B cell (primary cell): ENCODE data around the gene GPC5.

ENCODE experiments used
- EZH2 ChIP-seq: IDR thresholded peaks from 2 replicates; pipeline ENCODE4 v1.6.1; 2012; ENCODE audit warnings: borderline replicate concordance, low read depth, mild to moderate bottlenecking, moderate library complexity, low read length; ENCODE audit not compliant: insufficient read depth, poor library complexity, severe bottlenecking
- TF ChIP-seq, protein P1 (sequence below): fragments of 200-600 bp; IDR thresholded peaks from one replicate; pipeline ENCODE4 v1.8.0; 2022; ENCODE audit warnings: antibody characterized with exemption, mild to moderate bottlenecking

DNA sequence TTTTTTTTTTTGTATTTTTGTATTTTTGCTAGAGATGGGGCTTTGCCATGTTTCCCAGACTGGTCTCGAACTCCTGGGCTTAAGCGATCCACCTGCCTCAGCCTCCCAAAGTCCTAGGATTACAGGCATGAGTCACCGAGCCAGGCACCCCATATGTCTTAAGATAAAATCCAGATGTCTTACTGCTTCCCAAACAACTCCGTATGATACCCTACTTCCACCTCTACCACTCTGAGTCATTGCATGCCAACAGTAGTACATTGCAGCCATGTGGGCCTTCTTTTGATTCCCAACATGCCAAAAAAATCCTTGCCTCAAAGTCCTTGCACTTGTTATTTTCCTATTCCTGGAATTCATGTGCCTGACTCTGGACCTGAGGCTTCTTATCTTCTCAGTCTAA lies 799.2 kb downstream of the GPC5 start:
- TF ChIP-seq EZH2: no peak
- TF ChIP-seq, protein P1, sequence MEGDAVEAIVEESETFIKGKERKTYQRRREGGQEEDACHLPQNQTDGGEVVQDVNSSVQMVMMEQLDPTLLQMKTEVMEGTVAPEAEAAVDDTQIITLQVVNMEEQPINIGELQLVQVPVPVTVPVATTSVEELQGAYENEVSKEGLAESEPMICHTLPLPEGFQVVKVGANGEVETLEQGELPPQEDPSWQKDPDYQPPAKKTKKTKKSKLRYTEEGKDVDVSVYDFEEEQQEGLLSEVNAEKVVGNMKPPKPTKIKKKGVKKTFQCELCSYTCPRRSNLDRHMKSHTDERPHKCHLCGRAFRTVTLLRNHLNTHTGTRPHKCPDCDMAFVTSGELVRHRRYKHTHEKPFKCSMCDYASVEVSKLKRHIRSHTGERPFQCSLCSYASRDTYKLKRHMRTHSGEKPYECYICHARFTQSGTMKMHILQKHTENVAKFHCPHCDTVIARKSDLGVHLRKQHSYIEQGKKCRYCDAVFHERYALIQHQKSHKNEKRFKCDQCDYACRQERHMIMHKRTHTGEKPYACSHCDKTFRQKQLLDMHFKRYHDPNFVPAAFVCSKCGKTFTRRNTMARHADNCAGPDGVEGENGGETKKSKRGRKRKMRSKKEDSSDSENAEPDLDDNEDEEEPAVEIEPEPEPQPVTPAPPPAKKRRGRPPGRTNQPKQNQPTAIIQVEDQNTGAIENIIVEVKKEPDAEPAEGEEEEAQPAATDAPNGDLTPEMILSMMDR: no peak
